Activated CD4-positive, alpha-beta T cell treated with anti-CD3 and anti-CD28 coated beads for 1 hour (primary cell): ENCODE measurements around the gene BCL11B.

Experiments
- DNase-seq: peaks from one replicate; pipeline ENCODE4 v3.0.0-alpha.2; 2020

Gene BCL11B

DNA sequence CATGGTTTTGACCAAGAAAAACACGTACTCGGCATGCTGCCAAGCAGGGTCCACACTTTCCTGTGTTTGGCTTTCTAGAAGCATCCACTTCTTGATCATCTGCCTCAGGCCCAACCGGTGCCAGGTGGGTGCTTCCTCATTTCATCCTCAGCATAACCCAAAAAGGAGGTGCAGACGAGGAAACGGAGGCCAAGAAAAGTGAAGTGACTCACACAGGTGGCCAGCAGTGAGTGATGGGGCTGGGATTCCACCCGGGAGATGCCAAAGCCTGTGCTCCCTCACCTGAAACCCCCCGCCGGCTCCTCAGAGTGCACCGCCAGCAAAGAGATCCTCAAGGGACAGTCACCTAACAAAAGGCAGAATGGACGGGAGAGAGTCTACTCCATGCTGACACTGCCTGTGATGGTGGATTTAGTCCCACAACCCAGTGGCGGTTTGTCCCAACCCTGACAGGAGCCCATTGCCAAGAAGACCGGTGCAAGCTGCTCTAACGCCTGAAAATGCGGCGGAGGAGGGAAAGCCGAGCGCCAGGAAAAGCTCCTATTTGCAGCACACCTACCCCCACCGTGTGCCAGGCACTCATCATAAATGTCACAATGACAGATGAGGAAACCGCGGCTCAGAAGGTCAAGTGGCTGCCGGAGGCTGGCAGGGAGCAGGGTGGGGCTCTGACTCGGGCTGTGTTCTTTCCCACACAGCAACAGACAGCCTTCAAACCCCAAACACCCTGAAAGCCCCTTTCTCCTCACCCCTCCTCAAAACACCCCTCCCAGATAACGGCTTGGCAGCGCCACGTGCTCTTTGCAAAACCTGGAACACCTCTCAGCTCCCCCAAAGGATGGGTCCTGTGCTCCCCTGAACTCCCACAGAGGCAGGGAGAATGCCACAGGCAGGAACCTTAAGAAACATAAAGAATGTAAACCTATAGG, 18.8 kb downstream of the BCL11B start:
- no peak for DNase-seq

DNA sequence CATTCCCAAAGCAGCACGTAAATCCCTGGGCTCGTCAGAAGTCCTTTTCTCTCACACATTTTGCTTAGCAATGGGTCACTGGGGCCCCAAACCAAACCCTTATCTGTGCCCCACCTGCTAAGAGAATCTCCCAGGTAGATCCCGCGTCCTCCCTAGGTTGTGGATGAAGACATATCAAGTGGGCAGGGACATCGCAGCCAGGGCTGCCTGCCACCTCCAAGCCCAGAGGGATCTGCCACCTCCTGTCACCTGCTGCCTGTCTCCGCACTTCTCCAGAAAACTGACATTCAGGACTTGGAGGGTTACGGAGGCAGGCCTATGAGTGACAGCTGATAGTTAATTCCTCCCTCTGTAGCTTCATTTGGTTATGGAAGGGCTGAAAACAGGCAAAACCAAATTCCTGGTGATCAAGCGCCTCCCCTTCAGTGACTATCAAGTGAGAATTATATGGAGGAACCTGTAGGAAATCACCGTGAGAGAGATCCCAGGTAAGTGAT, 19.5 kb downstream of the BCL11B start:
- DNase-seq = no peak

DNA sequence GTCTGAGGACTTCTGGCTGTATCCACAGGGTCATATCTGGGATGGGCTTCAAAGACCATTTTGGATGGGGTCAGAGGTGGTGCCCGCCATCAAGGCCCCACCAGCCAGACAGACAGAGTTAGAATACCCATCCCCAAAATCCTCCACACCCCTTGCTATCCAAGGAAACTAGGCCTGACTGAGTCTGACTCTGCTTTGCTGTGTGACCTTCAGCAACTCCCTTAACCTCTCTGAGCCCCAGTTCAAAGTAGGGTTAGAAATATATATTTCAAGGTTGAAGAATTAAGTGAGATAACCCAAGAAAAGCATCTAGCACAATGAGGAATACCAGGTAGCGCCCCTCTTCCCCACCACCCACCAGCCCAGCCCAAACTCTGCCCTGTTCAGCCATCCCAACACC, 20.3 kb downstream of the BCL11B start:
- no peak for DNase-seq

DNA sequence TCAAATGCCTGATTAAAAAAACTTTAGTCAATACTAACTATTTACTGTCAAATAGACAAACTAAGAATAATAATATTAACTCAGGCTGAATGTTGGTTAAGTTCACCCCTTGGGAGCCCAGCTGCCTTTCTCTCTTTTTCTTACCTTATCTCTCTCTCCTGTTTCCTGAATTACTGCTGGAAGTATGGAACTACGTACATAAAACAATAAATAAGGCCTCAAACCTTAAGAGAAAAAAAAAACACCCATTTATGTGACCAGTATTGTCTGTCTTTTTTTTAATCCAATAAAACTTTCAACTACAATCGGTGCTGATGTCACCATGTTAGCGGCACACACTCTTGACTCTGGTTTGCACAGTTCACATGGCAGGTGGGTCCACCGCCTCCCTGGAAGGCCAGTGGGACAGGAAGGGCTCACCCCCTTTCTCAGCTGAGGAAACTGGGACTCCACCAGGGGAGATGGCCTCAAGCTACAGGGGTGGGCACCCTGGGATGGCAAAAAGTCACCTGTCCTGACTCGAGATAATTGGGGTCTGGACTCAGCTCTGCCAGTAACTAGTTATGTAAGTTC, 21.3 kb downstream of the BCL11B start:
- no peak for DNase-seq

DNA sequence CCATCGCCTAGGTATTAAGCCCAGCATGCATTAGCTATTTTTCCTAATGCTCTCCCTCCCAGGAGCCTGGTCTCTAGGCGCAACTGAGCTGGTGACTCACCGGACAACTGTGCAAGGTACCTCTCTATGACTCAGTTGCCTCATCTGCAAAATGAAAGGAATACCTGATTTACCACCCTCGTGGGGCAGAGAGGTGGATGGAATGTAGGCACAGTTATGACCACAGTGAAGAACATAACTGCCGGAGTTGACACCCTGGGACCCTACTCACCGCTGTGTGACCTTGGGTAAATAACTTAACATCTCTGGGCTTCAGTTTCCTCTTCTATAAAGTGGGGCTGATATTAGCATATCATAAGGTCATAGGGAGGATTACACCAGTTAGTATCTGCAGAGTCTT, 22.6 kb downstream of the BCL11B start:
- no peak for DNase-seq

DNA sequence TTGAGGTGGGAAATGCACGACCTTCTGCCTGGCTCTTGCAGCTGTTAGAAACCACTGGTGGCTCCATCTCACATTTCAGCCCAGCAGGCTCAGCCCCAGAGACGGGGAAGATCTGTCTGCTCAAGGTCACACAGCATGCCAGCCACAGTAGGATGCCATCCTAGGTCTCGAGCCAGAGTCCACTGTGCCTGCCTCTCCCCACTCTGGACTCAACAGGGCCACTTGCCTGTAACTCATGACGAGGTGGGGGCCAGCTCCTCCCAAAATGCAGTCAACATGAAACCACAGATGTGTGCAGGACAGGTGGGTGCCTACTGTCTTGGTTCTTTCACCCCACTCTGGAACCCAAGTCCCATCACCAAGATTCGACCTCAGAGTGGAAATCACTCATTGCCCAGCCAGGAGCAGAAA, 23.2 kb downstream of the BCL11B start:
- DNase-seq = no peak

DNA sequence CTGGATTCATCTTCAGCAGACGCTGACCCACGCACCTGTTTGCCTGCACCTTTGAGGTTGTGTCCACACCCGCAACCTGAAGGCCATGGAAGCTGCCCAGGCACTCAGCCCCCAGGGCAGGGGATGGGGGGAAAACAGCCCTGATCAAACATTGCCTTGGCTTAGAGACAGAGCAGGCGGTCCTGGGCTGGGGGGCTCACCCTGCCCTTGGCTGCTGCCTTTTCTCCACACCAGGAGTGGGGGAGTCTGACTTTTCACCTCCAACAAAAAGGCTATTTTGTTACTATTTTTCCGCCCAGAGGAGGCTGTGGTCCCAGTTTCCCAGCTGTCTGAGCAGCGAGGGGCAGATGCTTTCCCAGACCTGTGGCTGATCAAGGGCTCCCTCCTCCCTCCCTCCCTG, 24.2 kb downstream of the BCL11B start:
- DNase-seq = no peak

DNA sequence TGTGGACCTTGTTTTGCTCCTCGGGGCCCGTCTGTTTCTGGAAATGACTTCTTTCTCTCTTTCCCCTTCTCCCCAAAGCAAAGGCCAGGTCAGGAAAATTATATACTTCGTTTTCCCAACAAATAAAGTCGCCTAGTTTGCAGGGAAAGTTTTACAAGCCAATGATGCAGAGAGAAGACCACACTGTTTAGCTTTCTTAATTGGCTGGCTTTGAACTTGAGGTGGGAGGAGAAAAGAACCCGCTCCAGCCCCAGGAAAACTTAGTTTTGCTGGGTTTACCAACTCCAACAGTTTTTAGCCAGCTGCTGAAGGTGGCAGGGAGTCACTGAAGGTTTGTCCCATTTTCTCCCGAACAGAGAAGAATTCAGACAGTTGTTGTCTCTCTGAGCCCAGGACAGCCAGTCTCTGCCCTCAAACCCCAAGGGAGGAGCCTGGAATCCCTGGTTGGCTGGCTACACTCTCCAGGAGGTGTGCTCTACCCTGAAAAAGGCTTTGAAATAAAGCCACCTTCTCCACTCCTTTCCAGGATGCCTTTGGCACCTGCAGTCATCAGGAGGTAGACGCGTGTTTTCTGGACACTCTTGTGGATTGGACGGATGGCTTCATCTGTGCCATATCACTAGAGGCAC, 24.8 kb downstream of the BCL11B start:
- DNase-seq = no peak

DNA sequence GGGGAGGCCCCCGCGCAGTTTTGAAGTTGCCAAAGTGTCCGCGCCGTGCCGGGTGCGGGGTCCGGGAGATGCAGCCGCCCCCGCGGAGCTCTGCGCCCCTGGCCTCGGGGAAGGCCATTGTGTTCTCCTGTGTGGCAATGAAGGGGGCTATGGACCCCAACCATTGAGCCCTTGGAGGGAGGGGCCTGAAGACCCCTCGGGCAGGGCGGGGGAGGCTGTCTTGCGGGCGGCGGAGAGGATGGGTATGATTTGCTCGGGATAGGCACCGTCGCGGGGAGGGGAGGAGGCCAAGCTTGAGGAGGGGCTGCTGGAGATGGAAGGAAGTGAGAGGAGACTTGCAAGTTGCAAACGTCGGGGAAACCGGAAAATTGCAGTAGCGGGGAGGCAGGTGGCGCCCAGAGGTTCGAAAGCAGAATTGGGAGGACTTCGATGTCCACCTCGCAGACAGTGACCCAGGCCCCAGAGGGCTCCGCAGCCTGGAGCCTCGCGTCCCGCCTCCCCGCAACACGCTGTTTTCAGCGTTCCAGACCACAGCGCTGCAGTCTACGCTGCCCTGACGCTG, 25.4 kb downstream of the BCL11B start:
- no peak for DNase-seq

DNA sequence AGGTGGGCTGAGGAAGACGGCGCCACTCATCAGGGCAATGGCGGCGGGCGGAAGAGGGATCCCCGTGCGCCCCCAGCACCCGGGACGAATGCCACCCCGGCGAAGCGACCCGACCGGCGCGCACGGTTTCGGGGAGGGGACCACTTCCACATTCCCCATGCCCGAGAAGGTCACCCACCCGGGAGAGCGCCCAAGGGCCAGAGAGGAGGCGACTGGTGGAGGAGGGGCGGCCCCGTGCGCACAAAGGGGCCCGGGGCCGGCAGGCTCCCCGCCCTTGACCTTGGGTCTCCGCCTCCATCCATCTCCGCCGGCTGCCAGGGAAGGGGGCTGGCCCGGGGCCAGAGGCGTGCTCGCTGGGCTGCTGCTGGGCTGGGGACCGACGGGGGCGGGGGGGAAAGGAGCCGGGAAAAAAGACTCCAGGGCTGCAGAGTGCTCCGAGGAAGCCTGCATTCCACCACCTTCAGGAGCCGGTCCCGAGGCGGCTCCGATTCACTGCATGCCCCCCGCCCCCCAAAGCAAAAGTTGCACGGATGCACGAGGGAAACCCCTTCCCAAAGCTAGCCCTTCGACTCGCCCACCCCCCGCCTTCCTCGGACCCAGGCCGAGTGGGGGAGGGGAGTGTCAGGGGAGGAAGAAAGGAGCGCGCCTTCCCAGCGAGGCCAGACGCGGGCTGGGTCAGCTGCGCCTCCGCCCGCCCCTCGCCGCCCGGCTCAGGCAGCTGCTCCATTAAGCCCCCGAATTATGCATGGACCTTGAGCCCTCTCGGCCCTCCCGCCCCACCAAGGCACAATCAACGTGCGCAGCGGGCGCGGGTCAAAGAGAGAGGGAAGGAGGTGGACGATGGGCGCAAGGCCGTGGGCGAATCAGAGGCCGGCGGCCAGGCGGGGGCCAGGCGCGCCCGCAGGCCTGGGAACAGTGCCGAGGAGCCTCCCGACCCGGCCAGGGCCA, 26.2 kb downstream of the BCL11B start:
- no peak for DNase-seq

DNA sequence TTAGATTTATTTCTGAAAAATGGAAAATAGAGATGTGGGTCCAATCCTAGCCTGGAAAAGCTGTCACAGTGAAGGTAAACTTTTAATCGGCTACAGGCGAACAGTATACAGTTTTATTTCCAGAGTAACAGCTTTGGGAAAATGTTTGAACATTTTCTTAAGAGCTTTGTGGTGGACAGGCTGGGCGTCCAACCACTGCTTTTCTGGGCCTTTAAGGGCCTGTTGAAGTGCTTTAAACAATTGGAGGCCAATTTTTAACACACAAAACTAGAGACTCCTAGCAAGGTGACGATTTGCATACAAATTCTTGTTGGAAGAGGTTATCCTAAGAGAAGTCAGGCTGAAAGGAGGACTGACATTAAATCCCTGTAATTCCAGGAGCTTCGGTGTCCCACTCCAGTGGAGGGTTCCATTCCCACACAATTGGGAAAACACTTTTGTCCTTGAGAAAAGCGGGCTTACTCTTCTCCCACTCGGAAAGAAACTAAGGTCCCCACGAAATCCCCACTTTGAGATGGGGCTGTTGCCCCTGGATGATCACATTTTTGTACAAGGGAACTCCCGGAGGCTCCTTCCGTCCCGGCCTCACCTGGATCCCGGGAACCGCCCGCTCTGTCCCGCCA, 26.9 kb downstream of the BCL11B start:
- DNase-seq = no peak

DNA sequence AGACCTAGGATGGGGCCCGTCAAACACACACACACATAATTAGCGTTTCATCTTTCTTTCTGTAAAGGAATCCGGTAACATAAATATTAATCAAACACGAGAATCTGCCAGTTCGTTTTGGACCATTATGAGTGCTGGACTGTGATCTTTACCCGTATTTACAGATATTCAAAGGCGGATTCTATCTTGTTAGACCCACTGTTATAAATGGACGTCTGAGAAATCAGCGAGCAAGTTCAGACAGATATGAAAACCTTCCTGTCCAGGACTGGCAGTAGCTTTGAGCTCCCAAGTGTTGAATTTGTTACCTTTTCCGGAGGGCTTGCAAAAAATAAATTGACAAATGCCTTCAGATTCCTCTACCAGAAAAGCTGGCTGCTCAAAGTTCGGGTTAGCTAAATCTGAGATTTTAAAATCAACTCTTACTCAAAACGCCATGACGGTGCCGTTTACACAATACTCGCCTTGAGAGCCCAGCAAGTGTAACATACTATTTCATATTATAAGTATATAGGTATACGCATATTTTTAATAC, 27.6 kb downstream of the BCL11B start:
- no peak for DNase-seq

DNA sequence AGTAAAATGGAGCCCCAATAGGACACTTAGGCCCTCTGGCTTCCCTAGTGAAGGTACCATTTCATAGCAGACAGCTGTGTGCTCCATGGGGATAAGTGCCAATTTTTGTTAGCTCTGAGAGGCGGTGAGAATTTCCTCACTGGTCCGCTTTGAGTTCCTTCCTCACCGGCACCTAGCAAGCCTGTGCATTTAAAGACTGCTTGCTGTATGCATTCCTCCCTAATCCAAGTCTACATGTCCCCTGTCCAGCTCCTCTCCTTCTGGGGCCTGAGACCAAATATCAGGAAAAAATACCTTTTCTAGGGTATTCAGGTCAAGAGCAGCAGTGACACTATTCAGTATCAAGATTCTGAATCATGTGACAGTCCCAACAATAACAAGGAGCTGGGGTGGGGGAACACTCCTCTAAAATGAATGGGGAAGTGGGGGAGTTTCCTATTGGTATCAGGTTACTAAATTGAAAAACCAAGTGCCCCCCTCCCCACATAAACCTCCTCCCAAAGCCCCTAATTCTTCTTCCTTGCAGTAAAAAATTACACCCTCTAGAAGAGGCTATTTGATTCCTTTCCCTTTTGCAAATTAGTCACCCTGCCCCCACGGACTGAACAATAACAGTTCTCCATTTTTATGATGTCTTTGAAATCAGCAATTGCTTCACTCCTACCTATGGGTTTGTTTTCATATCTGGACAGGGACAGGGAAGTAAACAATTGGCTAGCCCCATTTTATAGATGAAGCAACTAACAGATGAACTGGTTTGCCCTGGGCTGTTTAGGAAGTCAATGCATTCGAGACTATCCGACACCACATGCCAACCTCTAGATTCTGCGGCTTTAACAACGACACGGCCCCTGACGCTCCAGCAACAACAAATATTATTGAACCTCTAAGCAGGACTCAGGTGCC, 28.9 kb downstream of the BCL11B start:
- DNase-seq = no peak

DNA sequence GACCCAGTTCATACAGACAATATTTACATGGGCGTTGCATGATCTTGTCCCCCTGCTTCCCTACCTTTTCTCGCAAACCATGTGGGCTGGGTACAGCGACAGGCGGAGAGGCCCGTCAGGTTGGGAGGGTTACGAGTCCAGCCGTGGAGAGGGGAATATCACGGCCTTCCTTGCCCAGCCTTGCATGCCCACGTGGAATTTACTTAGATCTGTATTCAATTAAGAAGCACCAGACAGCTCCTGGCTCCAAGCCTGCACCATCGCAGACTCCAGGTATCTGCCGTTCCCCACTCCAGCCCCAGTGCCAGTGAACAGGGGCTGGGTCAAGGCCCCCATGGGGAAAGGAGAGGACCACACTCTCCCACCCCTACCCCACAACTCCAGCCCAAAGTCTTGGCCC, 29.8 kb downstream of the BCL11B start:
- no peak for DNase-seq

DNA sequence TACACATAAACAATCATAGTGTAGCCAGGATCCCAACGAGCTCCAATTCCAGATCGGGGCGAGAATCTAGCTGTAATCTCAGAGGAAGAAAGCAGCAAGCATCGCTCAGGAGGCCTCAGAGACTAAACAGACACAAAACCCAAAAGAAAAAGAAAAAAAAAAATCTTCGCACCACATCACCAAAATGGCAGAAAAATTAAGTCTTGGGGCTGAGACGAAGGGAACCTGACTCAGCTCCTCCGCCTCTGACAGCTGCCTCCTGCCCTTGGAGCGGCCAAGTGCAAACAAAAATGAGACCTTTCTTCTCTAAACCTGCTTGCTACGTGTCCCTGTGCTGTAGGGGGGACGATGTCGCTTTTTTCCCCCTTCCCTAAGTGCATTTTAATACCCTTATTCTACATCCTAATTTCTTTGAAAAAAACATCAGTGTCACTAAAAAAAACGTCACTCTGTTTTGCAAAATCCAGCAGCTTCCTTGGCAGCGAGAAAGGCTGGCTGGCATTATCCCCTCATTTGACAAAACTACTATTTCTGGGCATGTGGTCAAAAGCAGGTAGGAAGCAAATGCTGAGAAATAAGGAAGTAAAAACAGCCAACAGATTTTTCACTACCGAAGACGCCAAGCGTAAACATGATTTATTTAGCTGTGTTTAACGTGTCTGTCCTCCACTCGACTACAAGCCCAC, 30.5 kb downstream of the BCL11B start:
- peak; percentile 42 for DNase-seq

DNA sequence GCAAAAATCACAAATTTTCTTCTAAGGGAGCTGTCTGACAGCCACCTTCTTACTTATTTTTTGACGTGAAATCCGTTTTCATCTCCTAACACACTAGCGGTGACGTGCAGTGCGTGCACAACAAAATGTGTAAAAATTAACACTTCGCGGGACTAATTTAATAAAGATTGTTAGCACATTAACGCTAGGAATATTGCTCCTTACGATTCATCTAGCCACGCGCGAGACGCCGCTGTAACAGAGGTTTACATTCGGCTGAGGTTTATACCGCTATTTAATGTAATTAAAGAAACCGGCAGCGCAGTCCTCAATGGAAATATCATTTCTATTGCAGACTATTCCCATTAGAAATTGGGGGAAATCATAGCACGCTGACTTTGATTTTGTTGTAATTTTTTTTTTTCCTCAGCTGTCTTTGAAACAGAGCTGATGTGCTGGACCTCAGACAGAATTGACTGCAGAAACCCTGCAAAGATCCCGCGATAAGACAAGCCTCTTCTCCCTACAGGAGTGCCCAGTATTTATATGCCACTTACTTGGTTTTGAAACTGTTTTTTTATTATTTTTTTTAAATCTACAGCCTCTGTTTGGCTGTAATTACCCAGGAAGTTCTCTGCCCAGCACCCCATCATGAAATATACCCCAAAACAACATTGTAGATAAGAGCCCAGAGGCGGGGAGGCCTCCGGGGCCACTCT, 31.2 kb downstream of the BCL11B start:
- DNase-seq = no peak

DNA sequence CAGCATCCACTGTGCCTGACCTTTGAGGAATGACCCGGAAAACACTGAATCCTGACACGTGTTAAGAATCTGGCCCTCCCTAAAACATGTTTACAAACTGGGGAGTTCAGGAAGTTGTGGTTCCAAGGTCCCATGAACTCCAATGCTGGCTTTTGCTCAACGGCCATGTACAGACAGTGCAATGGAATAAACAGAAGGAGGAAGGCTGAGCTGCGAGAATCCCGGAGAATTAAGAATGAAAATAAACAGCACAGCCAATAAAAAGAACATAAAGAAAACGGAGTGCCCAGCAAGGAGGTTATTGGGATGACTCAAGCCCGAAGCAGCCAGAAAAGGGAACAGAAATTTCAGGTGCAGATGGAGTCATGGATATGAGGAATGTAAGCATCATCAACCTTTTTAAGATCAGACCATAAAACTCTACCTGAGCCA, 32.3 kb downstream of the BCL11B start:
- no peak for DNase-seq

DNA sequence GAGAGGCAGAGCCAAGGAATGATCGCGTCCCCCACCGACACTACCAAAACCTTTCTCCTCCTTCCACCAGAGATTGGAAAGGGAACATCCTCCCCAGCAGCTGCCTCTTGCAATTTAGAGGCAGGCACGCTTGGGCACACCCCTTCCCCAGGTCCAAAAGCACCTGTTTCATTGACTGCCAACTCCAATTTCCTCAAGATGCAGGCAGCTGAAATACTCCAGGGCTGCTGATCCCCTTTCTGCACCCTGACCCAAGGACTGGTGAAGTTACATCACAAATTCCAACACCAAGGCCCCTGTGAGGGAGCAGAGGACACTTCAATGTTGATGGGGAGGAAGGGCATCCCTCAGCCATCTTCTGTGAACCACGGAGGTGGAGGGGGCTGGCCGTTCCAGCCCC, 33.8 kb downstream of the BCL11B start:
- DNase-seq = no peak

DNA sequence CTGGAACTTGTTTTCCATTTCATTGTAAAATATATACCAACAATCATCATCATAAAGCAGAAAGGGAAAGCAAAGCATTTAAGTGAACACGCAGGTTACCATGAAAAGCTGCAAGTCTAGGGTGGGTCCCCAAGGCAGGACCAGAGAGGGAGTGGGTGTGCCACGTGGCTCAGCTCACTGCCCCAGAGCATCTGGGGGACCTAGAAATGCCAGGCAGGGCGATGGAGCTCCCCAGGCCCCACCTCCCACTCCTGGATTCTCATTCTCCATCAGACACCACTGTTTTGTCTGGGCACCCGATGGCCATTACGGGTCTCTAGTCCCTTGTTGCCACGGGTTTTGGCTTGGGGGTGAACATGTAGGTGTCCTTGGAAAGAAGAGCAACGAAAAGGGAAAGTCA, 34.7 kb downstream of the BCL11B start:
- DNase-seq = no peak
